H1 (cell line): ENCODE results near the gene KIF1B. TPM values are rescaled to one million over a fixed set of nuclear protein-coding genes. Genes with fewer than 3 reads are reported as not detected.

ENCODE experiments used
- CTCF ChIA-PET: fragments of 300-600 bp; sonication (Branson Sonifier 250); formaldehyde crosslinking; loops from one replicate; lab custom pipeline; 2021; ENCODE audit not compliant: partially characterized antibody; lab: Charles Lee
- POLR2A ChIA-PET: fragments of 300-600 bp; sonication (Branson Sonifier 250); formaldehyde crosslinking; loops from one replicate; lab custom pipeline; 2021; ENCODE audit warnings: inconsistent platforms; ENCODE audit not compliant: partially characterized antibody; lab: Charles Lee
- DNase-seq, 2 experiments: peaks; one replicate each; pipeline versions ENCODE4 v3.0.0 to v3.0.0-alpha.2; 2010 to 2022; ENCODE audit warnings: low spot score in 2 of 2, low read depth in 1 of 2, mixed read lengths in 1 of 2
- FAIRE-seq: peaks from 2 replicates; lab custom pipeline; 2011; peaks lifted over from hg19 to GRCh38; lab: Jason Lieb, UNC
- H2AFZ ChIP-seq: 2 replicates; pipeline ENCODE4 v1.8.1; 2012; ENCODE audit warnings: low read length, inconsistent platforms
- H2AK5ac ChIP-seq: 2 replicates; pipeline ENCODE4 v1.6.1; 2013; ENCODE audit warnings: low read depth, low read length
- H2BK120ac ChIP-seq: replicated peaks from 2 replicates; pipeline ENCODE3; 2013; ENCODE audit warnings: low read depth, low read length, inconsistent platforms
- H2BK12ac ChIP-seq: 2 replicates; pipeline ENCODE4 v1.6.1; 2013; ENCODE audit warnings: low read depth, low read length
- H2BK15ac ChIP-seq: 2 replicates; pipeline ENCODE4 v1.6.1; 2013; ENCODE audit warnings: low read length
- H2BK20ac ChIP-seq: 2 replicates; pipeline ENCODE4 v1.6.1; 2013; ENCODE audit warnings: low read length
- H2BK5ac ChIP-seq: 2 replicates; pipeline ENCODE4 v1.6.1; 2013; ENCODE audit warnings: low read depth, low read length
- H3K14ac ChIP-seq: 2 replicates; pipeline ENCODE4 v1.6.1; 2013; ENCODE audit warnings: inconsistent platforms; ENCODE audit not compliant: insufficient read length
- H3K18ac ChIP-seq: 2 replicates; pipeline ENCODE4 v1.6.1; 2013; ENCODE audit warnings: low read length; ENCODE audit errors: extremely low read depth
- H3K23ac ChIP-seq: 2 replicates; pipeline ENCODE4 v1.6.1; 2013; ENCODE audit warnings: inconsistent platforms; ENCODE audit not compliant: insufficient read length
- H3K23me2 ChIP-seq: 2 replicates; pipeline ENCODE4 v1.6.1; 2013; ENCODE audit warnings: low read depth, low read length
- H3K27ac ChIP-seq: 2 replicates; pipeline ENCODE4 v1.6.1; 2011; ENCODE audit warnings: low read depth, low read length, inconsistent platforms
- H3K27me3 ChIP-seq, 4 experiments: replicated peaks in 1 of 4; 1 replicate in 1 of 4; 2 replicates in 3 of 4; pipeline versions ENCODE4 v1.6.1 to v1.8.1; 2011 to 2013; ENCODE audit warnings: low read length in 3 of 4, mild to moderate bottlenecking in 3 of 4, inconsistent platforms in 2 of 4, mixed read lengths in 2 of 4, moderate library complexity in 1 of 4; ENCODE audit not compliant: control insufficient read depth in 3 of 4, insufficient read depth in 3 of 4; ENCODE audit errors: extremely low read depth in 1 of 4
- H3K36me3 ChIP-seq, 4 experiments: 2 replicates each; pipeline versions ENCODE4 v1.6.1 to v1.8.1; 2011 to 2013; ENCODE audit warnings: mild to moderate bottlenecking in 4 of 4, low read length in 3 of 4, moderate library complexity in 2 of 4, control low read depth in 1 of 4, inconsistent platforms in 1 of 4; ENCODE audit not compliant: insufficient read depth in 4 of 4, control insufficient read depth in 2 of 4
- H3K4ac ChIP-seq: replicated peaks from 2 replicates; pipeline ENCODE3; 2013; ENCODE audit warnings: low read length, low read depth, mixed read lengths, inconsistent platforms; ENCODE audit not compliant: insufficient read length
- H3K4me1 ChIP-seq, 4 experiments: replicated peaks in 1 of 4; 1 replicate in 1 of 4; 2 replicates in 3 of 4; pipeline versions ENCODE4 v1.6.1 to v1.8.1; 2011 to 2013; ENCODE audit warnings: low read length in 3 of 4, inconsistent platforms in 2 of 4, mixed read lengths in 1 of 4; ENCODE audit not compliant: insufficient read depth in 4 of 4, control insufficient read depth in 3 of 4
- H3K4me2 ChIP-seq, 2 experiments: 2 replicates each; pipeline versions ENCODE4 v1.6.1 to v1.8.1; 2011 to 2013; ENCODE audit warnings: low read depth in 2 of 2, low read length in 2 of 2, control low read depth in 1 of 2, inconsistent platforms in 1 of 2, mild to moderate bottlenecking in 1 of 2; ENCODE audit not compliant: insufficient read depth in 1 of 2
- H3K4me3 ChIP-seq, 4 experiments: fragments of 200-600, 300-600 bp in 1 of 4; sonication (generic), shearing (Covaris generic), sonication (Bioruptor Twin) in 1 of 4; 2 replicates each; pipeline versions ENCODE4 v1.5.1 to v1.8.1; 2011 to 2016; ENCODE audit warnings: low read length in 4 of 4, low read depth in 3 of 4, control low read depth in 2 of 4, inconsistent platforms in 2 of 4, mild to moderate bottlenecking in 2 of 4, mixed read lengths in 1 of 4, moderate library complexity in 1 of 4; ENCODE audit not compliant: insufficient read depth in 2 of 4; ENCODE audit errors: extremely low read depth in 1 of 4
- H3K56ac ChIP-seq: replicated peaks from 2 replicates; pipeline ENCODE3; 2013; ENCODE audit warnings: low read depth, mild to moderate bottlenecking, mixed read lengths, low read length, inconsistent platforms; ENCODE audit not compliant: insufficient read length
- H3K79me1 ChIP-seq: 2 replicates; pipeline ENCODE4 v1.6.1; 2013; ENCODE audit warnings: low read depth, low read length, control low read depth
- H3K79me2 ChIP-seq, 2 experiments: 2 replicates each; pipeline versions ENCODE4 v1.6.1 to v1.8.1; 2012 to 2013; ENCODE audit warnings: low read length in 2 of 2, mild to moderate bottlenecking in 2 of 2, inconsistent platforms in 1 of 2; ENCODE audit not compliant: insufficient read depth in 2 of 2, control insufficient read depth in 1 of 2
- H3K9ac ChIP-seq, 4 experiments: replicated peaks in 1 of 4; 1 replicate in 1 of 4; 2 replicates in 3 of 4; pipeline versions ENCODE4 v1.6.1 to v1.8.1; 2011 to 2013; ENCODE audit warnings: low read depth in 3 of 4, low read length in 3 of 4, control low read depth in 2 of 4, mild to moderate bottlenecking in 2 of 4, moderate library complexity in 2 of 4, inconsistent platforms in 1 of 4; ENCODE audit errors: extremely low read depth in 1 of 4
- H3K9me3 ChIP-seq, 2 experiments: 2 replicates each; pipeline versions ENCODE4 v1.6.1 to v1.8.1; 2012 to 2013; ENCODE audit warnings: mild to moderate bottlenecking in 2 of 2, moderate library complexity in 2 of 2, control low read depth in 1 of 2, inconsistent platforms in 1 of 2, low read depth in 1 of 2, low read length in 1 of 2, mixed read lengths in 1 of 2; ENCODE audit not compliant: insufficient read depth in 2 of 2
- H4K20me1 ChIP-seq, 2 experiments: replicated peaks in 1 of 2; 2 replicates each; pipeline versions ENCODE3 to v1.8.1; 2011 to 2013; ENCODE audit warnings: inconsistent platforms in 2 of 2, low read length in 2 of 2, mild to moderate bottlenecking in 1 of 2; ENCODE audit not compliant: insufficient read depth in 2 of 2, control insufficient read depth in 1 of 2
- H4K5ac ChIP-seq: 2 replicates; pipeline ENCODE4 v1.6.1; 2013; ENCODE audit warnings: low read length, low read depth, mixed read lengths, inconsistent platforms; ENCODE audit not compliant: insufficient read length
- H4K8ac ChIP-seq: 2 replicates; pipeline ENCODE4 v1.8.0; 2013; ENCODE audit warnings: mild to moderate bottlenecking, moderate library complexity, low read length, inconsistent platforms; ENCODE audit not compliant: insufficient read depth; ENCODE audit errors: extremely low read depth
- H4K91ac ChIP-seq: replicated peaks from 2 replicates; pipeline ENCODE3; 2013; ENCODE audit warnings: low read length, mixed read lengths, inconsistent platforms; ENCODE audit not compliant: insufficient read length
- CBX8 ChIP-seq: fragments of 300-800, 300-1000 bp; sonication (generic); IDR thresholded peaks from 2 replicates; pipeline ENCODE4 v1.7.1; 2016; ENCODE audit warnings: low read depth, low read length, borderline replicate concordance
- MAFK ChIP-seq: IDR thresholded peaks from 2 replicates; pipeline ENCODE4 v1.6.1; 2012; ENCODE audit warnings: low read depth, mild to moderate bottlenecking, improper control_type of control experiment, low read length
- RXRA ChIP-seq: IDR thresholded peaks from 2 replicates; pipeline ENCODE4 v1.6.1; 2011; ENCODE audit warnings: low read depth, mild to moderate bottlenecking, low read length, moderate library complexity; ENCODE audit not compliant: insufficient read depth
- WGBS, 2 experiments: shearing (Covaris generic) in 1 of 2; methylation state at CpG; one replicate each; pipeline versions ENCODE4 v1.1.6 to v1.1.7; 2013 to 2015; ENCODE audit warnings: low lambda C conversion rate in 2 of 2, mixed read lengths in 2 of 2, inconsistent platforms in 1 of 2, low coverage in 1 of 2, missing lambda C conversion rate in 1 of 2; ENCODE audit not compliant: insufficient replicate concordance in 2 of 2, insufficient coverage in 1 of 2, insufficient read length in 1 of 2; ENCODE audit errors: extremely low coverage in 1 of 2, missing lambda C conversion rate in 1 of 2; 5-methylcytosine and 5-hydroxymethylcytosine counted together
- polyA plus RNA-seq, 7 experiments: library from polyadenylated mRNA; depleted of rRNA in 3 of 7; stranded (reverse) in 5 of 7; unstranded in 2 of 7; fragments of >200 nt in 5 of 7; fragments of 200-250 nt in 2 of 7; gene quantifications; 1 replicate in 5 of 7; 2 replicates in 1 of 7; 4 replicates in 1 of 7; pipeline versions ENCODE4 v1.2.1 to v1.2.3, GENCODE V29; 2011 to 2013; ENCODE audit warnings: missing spikeins in 2 of 7, mixed read lengths in 2 of 7
- total RNA-seq: library from RNA; stranded (reverse); fragmentation: NEBNext Ultra II Directional; extraction: Animal tissue kit (Norgen Biotek cat#: 25700); gene quantifications from 2 replicates; pipeline ENCODE4 v1.2.1, GENCODE V29; 2021

KIF1B gene
- total and polyA plus RNA-seq, 2 of the 8 experiments (the other 6 are each of a cell fraction or from before 2014, with no cell fraction given): 39.1 to 74.2 TPM

DNA sequence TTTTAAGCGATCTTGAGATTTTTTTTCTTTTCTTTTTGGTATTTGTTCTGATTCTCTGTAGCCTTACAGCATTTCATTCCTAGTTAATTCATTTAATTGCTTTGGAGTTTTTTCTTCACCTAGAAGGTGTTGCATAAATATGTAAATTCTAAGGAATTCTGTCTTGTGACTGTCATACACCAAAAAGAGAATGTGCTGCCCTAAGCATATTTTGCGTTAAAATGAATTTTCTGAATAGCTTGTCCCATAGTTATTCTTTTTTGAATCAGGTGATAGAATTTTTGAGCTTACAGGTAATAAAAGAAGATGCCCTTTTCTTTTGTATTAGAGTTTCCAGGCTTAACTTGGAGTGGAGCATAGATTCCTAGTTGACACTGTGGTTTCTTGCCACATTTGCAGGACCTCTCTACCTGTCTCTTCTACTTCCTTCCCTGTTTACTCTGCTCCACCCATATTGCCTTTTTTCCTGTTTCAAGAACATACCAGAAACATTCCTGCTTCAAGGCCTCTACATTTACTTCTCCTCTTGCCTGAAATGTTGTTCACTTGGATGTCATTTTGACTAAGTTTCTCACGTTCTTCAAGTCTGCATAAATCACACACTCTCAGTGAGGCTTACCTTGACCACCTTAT lies 53.2 kb downstream of the KIF1B start:
- no peak overlapping the region for H3K56ac ChIP-seq
- H3K9ac ChIP-seq: no peak overlapping the region
- no peak overlapping the region for H2BK15ac ChIP-seq
- H3K79me1 ChIP-seq: no peaks in the 10 kb centered on the region
- H3K4ac ChIP-seq: no peak overlapping the region
- no peaks in the 10 kb centered on the region for H3K27me3 ChIP-seq
- WGBS, 2 experiments: 91% methylated on average over 3 of the region's 3 CpGs; no CpG with 5 or more reads in 1 of the 2 experiments
- no peak overlapping the region for H2AFZ ChIP-seq
- no peak for DNase-seq
- no peak for FAIRE-seq
- H2BK120ac ChIP-seq: no peak overlapping the region
- no peak overlapping the region for H4K5ac ChIP-seq
- CTCF ChIA-PET: interaction anchor here (0.7 to 1.1 kb wide), 3 partner anchors 54 to 229 kb away, joined by 3 to 5 read pairs (median 4); no protein-coding TSS in a partner anchor
- H3K79me2 ChIP-seq: no peaks in the 10 kb centered on the region
- H3K4me1 ChIP-seq: no peaks in the 10 kb centered on the region
- no peak overlapping the region for H3K23ac ChIP-seq
- no peak overlapping the region for H2BK20ac ChIP-seq
- no peak overlapping the region for H4K91ac ChIP-seq
- H2BK12ac ChIP-seq: no peak overlapping the region
- peaks cover 0 to 2% of the 10 kb centered on the region in 2 experiments for H4K20me1 ChIP-seq
- TF ChIP-seq RXRA: no peak
- TF ChIP-seq MAFK: peak; percentile 49; the same call in 1 of the 2 replicates
- no peak for TF ChIP-seq CBX8
- TF ChIP-seq, all 59 proteins: peak for 1
- Histone ChIP-seq H3K14ac (no peak overlapping the region), H3K4me3 (no peak overlapping the region), H3K9me3 (peaks cover 0 to 2% of the 10 kb centered on the region in 2 experiments; a peak in 1 of 4 replicates), H3K27ac (no peak overlapping the region), H4K8ac (no peak overlapping the region), H3K4me2 (no peak overlapping the region), H3K23me2 (no peaks in the 10 kb centered on the region), H2BK5ac (no peak overlapping the region), H3K36me3 (peaks cover 11 to 47% (median 28%) of the 10 kb centered on the region in 4 experiments; a peak in 7 of 8 replicates), H2AK5ac (no peak overlapping the region), H3K18ac (no peak overlapping the region)
- POLR2A ChIA-PET: interaction anchor here (0.6 to 1.1 kb wide), 2 partner anchors 10 to 18 kb away, joined by 3 read pairs; no protein-coding TSS in a partner anchor
